ENCODE measurements around the gene TP53TG3D. TPM values are rescaled to one million over a fixed set of nuclear protein-coding genes. Genes with fewer than 3 reads are reported as not detected.
"Not testable (repeated sequence)": the region's sequence is repeated elsewhere in the genome, so short reads cannot be mapped to it uniquely, and the experiment has no call there.

The TP53TG3D gene
- not detected in 2 replicates for polyA plus RNA-seq (2011; rRNA removed)
- not detected in 2 replicates for polyA minus RNA-seq (2011; rRNA and poly(A)+ RNA removed)

GRCh38 chr16:32252986-32253385 is at the start of gene TP53TG3D:
Gene TP53TG3D (plus strand): TSS chr16:32253286. CDS start chr16:32253354, 68 bp downstream.
- CTCF ChIA-PET; POLR2A ChIA-PET; H3K9me3 ChIP-seq (ENCODE audit: control insufficient read depth, insufficient read depth, low read length); DNase-seq (ENCODE audit: low read depth, low spot score); H3K27ac ChIP-seq (ENCODE audit: low read depth, low read length); H3K27me3 ChIP-seq (ENCODE audit: control insufficient read depth, insufficient read depth, low read length); H3K4me3 ChIP-seq (ENCODE audit: low read depth, low read length): not testable (repeated sequence)

- H3K4me3 ChIP-seq (ENCODE audit: low read depth, low read length); CTCF ChIA-PET; H3K9me3 ChIP-seq (ENCODE audit: control insufficient read depth, insufficient read depth, low read length); H3K27me3 ChIP-seq (ENCODE audit: control insufficient read depth, insufficient read depth, low read length); POLR2A ChIA-PET; H3K27ac ChIP-seq (ENCODE audit: low read depth, low read length); DNase-seq (ENCODE audit: low read depth, low spot score): not testable (repeated sequence)
Measured at GRCh38 chr16:32253507-32253906, 421 bp downstream of the TP53TG3D start.

GRCh38 chr16:32261526-32261925 is 8.4 kb downstream of the TP53TG3D start:
- H3K27me3 ChIP-seq (ENCODE audit: control insufficient read depth, insufficient read depth, low read length); H3K4me3 ChIP-seq (ENCODE audit: low read depth, low read length); CTCF ChIA-PET; H3K9me3 ChIP-seq (ENCODE audit: control insufficient read depth, insufficient read depth, low read length); POLR2A ChIA-PET; H3K27ac ChIP-seq (ENCODE audit: low read depth, low read length); DNase-seq (ENCODE audit: low read depth, low spot score): not testable (repeated sequence)

GRCh38 chr16:32263552-32263951 is 10.5 kb downstream of the TP53TG3D start:
- H3K4me3 ChIP-seq (ENCODE audit: low read depth, low read length); H3K27ac ChIP-seq (ENCODE audit: low read depth, low read length); CTCF ChIA-PET; H3K27me3 ChIP-seq (ENCODE audit: control insufficient read depth, insufficient read depth, low read length); H3K9me3 ChIP-seq (ENCODE audit: control insufficient read depth, insufficient read depth, low read length); POLR2A ChIA-PET; DNase-seq (ENCODE audit: low read depth, low spot score): not testable (repeated sequence)

- H3K27ac ChIP-seq (ENCODE audit: low read depth, low read length); H3K4me3 ChIP-seq (ENCODE audit: low read depth, low read length); DNase-seq (ENCODE audit: low read depth, low spot score); H3K27me3 ChIP-seq (ENCODE audit: control insufficient read depth, insufficient read depth, low read length); POLR2A ChIA-PET; CTCF ChIA-PET: not testable (repeated sequence)
- H3K9me3 ChIP-seq (ENCODE audit: control insufficient read depth, insufficient read depth, low read length), result peaks cover 12% of the 10 kb centered on the region; the same call in 1 of the 2 replicates
Measured at GRCh38 chr16:32281910-32282309, 28.8 kb downstream of the TP53TG3D start.

GRCh38 chr16:32283024-32283423 is 29.9 kb downstream of the TP53TG3D start:
- H3K27ac ChIP-seq (ENCODE audit: low read depth, low read length); POLR2A ChIA-PET; H3K4me3 ChIP-seq (ENCODE audit: low read depth, low read length); H3K27me3 ChIP-seq (ENCODE audit: control insufficient read depth, insufficient read depth, low read length); CTCF ChIA-PET; DNase-seq (ENCODE audit: low read depth, low spot score): not testable (repeated sequence)
- peaks cover 15% of the 10 kb centered on the region; the same call in 1 of the 2 replicates for H3K9me3 ChIP-seq (ENCODE audit: control insufficient read depth, insufficient read depth, low read length)

- H3K4me3 ChIP-seq (ENCODE audit: low read depth, low read length); CTCF ChIA-PET; DNase-seq (ENCODE audit: low read depth, low spot score); H3K27ac ChIP-seq (ENCODE audit: low read depth, low read length); H3K27me3 ChIP-seq (ENCODE audit: control insufficient read depth, insufficient read depth, low read length); POLR2A ChIA-PET: not testable (repeated sequence)
- peaks cover 15% of the 10 kb centered on the region; the same call in 1 of the 2 replicates for H3K9me3 ChIP-seq (ENCODE audit: control insufficient read depth, insufficient read depth, low read length)
Measured at GRCh38 chr16:32283917-32284495, 30.9 kb downstream of the TP53TG3D start.

GRCh38 chr16:32284800-32285796 is 32.0 kb downstream of the TP53TG3D start:
- CTCF ChIA-PET; H3K27ac ChIP-seq (ENCODE audit: low read depth, low read length); H3K27me3 ChIP-seq (ENCODE audit: control insufficient read depth, insufficient read depth, low read length); H3K4me3 ChIP-seq (ENCODE audit: low read depth, low read length); POLR2A ChIA-PET; DNase-seq (ENCODE audit: low read depth, low spot score): not testable (repeated sequence)
- H3K9me3 ChIP-seq (ENCODE audit: control insufficient read depth, insufficient read depth, low read length), result peaks cover 19% of the 10 kb centered on the region; the same call in 1 of the 2 replicates

- H3K4me3 ChIP-seq (ENCODE audit: low read depth, low read length); H3K27ac ChIP-seq (ENCODE audit: low read depth, low read length); POLR2A ChIA-PET; CTCF ChIA-PET; H3K27me3 ChIP-seq (ENCODE audit: control insufficient read depth, insufficient read depth, low read length); DNase-seq (ENCODE audit: low read depth, low spot score): not testable (repeated sequence)
- H3K9me3 ChIP-seq (ENCODE audit: control insufficient read depth, insufficient read depth, low read length), result peaks cover 19% of the 10 kb centered on the region; the same call in 1 of the 2 replicates
Measured at GRCh38 chr16:32286193-32286592, 33.1 kb downstream of the TP53TG3D start.

GRCh38 chr16:32287743-32288142 is 34.7 kb downstream of the TP53TG3D start:
- H3K27me3 ChIP-seq (ENCODE audit: control insufficient read depth, insufficient read depth, low read length); H3K27ac ChIP-seq (ENCODE audit: low read depth, low read length); CTCF ChIA-PET; H3K4me3 ChIP-seq (ENCODE audit: low read depth, low read length); POLR2A ChIA-PET; DNase-seq (ENCODE audit: low read depth, low spot score): not testable (repeated sequence)
- peaks cover 19% of the 10 kb centered on the region; the same call in 1 of the 2 replicates for H3K9me3 ChIP-seq (ENCODE audit: control insufficient read depth, insufficient read depth, low read length)

GRCh38 chr16:32289197-32289596 is 36.1 kb downstream of the TP53TG3D start:
- peaks cover 19% of the 10 kb centered on the region; the same call in 1 of the 2 replicates for H3K9me3 ChIP-seq (ENCODE audit: control insufficient read depth, insufficient read depth, low read length)
- DNase-seq (ENCODE audit: low read depth, low spot score); CTCF ChIA-PET; H3K27ac ChIP-seq (ENCODE audit: low read depth, low read length); H3K27me3 ChIP-seq (ENCODE audit: control insufficient read depth, insufficient read depth, low read length); POLR2A ChIA-PET; H3K4me3 ChIP-seq (ENCODE audit: low read depth, low read length): not testable (repeated sequence)

- H3K4me3 ChIP-seq (ENCODE audit: low read depth, low read length); H3K27ac ChIP-seq (ENCODE audit: low read depth, low read length); H3K27me3 ChIP-seq (ENCODE audit: control insufficient read depth, insufficient read depth, low read length); POLR2A ChIA-PET; DNase-seq (ENCODE audit: low read depth, low spot score); H3K9me3 ChIP-seq (ENCODE audit: control insufficient read depth, insufficient read depth, low read length); CTCF ChIA-PET: not testable (repeated sequence)
Measured at GRCh38 chr16:32302776-32303175, 49.7 kb downstream of the TP53TG3D start.
